ENCODE measurements around the gene MTMR2. TPM values are rescaled to one million over a fixed set of nuclear protein-coding genes. Genes with fewer than 3 reads are reported as not detected.

The MTMR2 gene
- total and polyA plus RNA-seq, 9 of the 15 experiments (the other 6 are each of a cell fraction or from before 2014, with no cell fraction given) = 12.6 to 35.8 (median 25.2) TPM

GRCh38 chr11:95833378-95833777, 90.5 kb downstream of the MTMR2 start:
- no peaks in the 10 kb centered on the region for H3K9me1 ChIP-seq (ENCODE audit: control insufficient read depth, insufficient read depth, low read length)
- BruUV-seq (replicated peaks) = no TSS peak

More at GRCh38 chr11:95833378-95833777, 90.5 kb downstream of the MTMR2 start:
- FAIRE-seq (no peak), ATAC-seq (no peak), DNase-seq (ENCODE audit: extremely low read depth in 1 of 4, low spot score in 3 of 4) (no peak)
- peaks cover 89% of the 10 kb centered on the region for H3K36me3 ChIP-seq (ENCODE audit: control insufficient read depth, insufficient read depth, low read length)
- H3K9me3 ChIP-seq (replicated peaks; ENCODE audit: control insufficient read depth, insufficient read depth, low read depth, low read length) = no peaks in the 10 kb centered on the region
- no peaks in the 10 kb centered on the region for H3K27me3 ChIP-seq (ENCODE audit: control insufficient read depth in 2 of 2, insufficient read depth in 2 of 2, low read length in 2 of 2)
- ChIA-PET POLR2A (interaction anchor here (0.5 to 0.6 kb wide), 2 partner anchors 26 to 543 kb away, joined by 3 read pairs; no protein-coding TSS in a partner anchor), CTCF (ENCODE audit: low intra/inter-chr PET ratio) (no interaction called here)
- H3K4me3 ChIP-seq = no peak overlapping the region
- intact Hi-C loops (cut with micrococcal nuclease) = no loop called here
- no peaks in the 10 kb centered on the region for H3K79me2 ChIP-seq (ENCODE audit: control insufficient read depth, insufficient read depth, low read length)
- TF ChIP-seq SAFB (IDR thresholded peaks at IDR 0.05; ENCODE audit: borderline replicate concordance, low read depth, low read length) (no peak), BCLAF1 (IDR thresholded peaks at IDR 0.05; ENCODE audit: borderline replicate concordance in 1 of 2, control insufficient read depth in 1 of 2, low read depth in 2 of 2, low read length in 1 of 2) (no peak), TAF1 (IDR thresholded peaks at IDR 0.05; ENCODE audit: control insufficient read depth, extremely low read depth, insufficient read depth, low read length, severe bottlenecking) (no peak)
- WGBS (ENCODE audit: insufficient coverage, low coverage, missing lambda C conversion rate) = 94% methylated on average over 1 of the region's 1 CpG
- H3K4me2 ChIP-seq (ENCODE audit: insufficient read depth, low read length) = no peak overlapping the region
- H4K20me1 ChIP-seq (replicated peaks; ENCODE audit: control insufficient read depth, insufficient read depth, low read length) = no peaks in the 10 kb centered on the region
- no peaks in the 10 kb centered on the region for H3K4me1 ChIP-seq (replicated peaks in 1 of 2; ENCODE audit: control insufficient read depth in 2 of 2, insufficient read depth in 2 of 2, low read length in 2 of 2)
- H3K27ac ChIP-seq (ENCODE audit: extremely low read depth, low read depth, low read length) = no peak overlapping the region
- in situ Hi-C loops (cut with MboI) = no loop called here
- H3K9ac ChIP-seq (ENCODE audit: insufficient read depth in 1 of 2, low read depth in 2 of 2, low read length in 2 of 2) = no peak overlapping the region
- no peak overlapping the region for H2AFZ ChIP-seq (ENCODE audit: low read depth, low read length)
